ENCODE measurements around the gene STX18. TPM values are rescaled to one million over a fixed set of nuclear protein-coding genes. Genes with fewer than 3 reads are reported as not detected.
A peak's percentile ranks its signal among the peaks of the same experiment; 100 is the strongest.
"Not testable (repeated sequence)": the region's sequence is repeated elsewhere in the genome, so short reads cannot be mapped to it uniquely, and the experiment has no call there.

STX18 gene
- total RNA-seq, 2 donors from 2014 or later = 37.9 to 43.3 TPM

- intact Hi-C loops (cut with DNase I, micrococcal nuclease) = no loop called here
- no peak for ATAC-seq
Observed at GRCh38 chr4:4560136-4560535, 18.3 kb upstream of the STX18 start.

GRCh38 chr4:4559596-4559995 is 17.7 kb upstream of the STX18 start:
- no peak for ATAC-seq

More at GRCh38 chr4:4560136-4560535, 18.3 kb upstream of the STX18 start:
- no peak for DNase-seq

GRCh38 chr4:4558881-4559280 is 17.0 kb upstream of the STX18 start:
- no peak for DNase-seq
- intact Hi-C loops (cut with DNase I, micrococcal nuclease) = no loop called here
- ATAC-seq = no peak

More at GRCh38 chr4:4559596-4559995, 17.7 kb upstream of the STX18 start:
- intact Hi-C loops (cut with DNase I, micrococcal nuclease) = no loop called here
- no peak for DNase-seq

- ATAC-seq = no peak
- intact Hi-C loops (cut with DNase I, micrococcal nuclease) = no loop called here
Observed at GRCh38 chr4:4555916-4556315, 14.1 kb upstream of the STX18 start.

GRCh38 chr4:4554234-4554633 is 12.4 kb upstream of the STX18 start:
- intact Hi-C loops (cut with DNase I, micrococcal nuclease) = no loop called here
- DNase-seq (no peak), ATAC-seq (no peak)

More at GRCh38 chr4:4555916-4556315, 14.1 kb upstream of the STX18 start:
- no peak for DNase-seq

GRCh38 chr4:4552042-4552441 is 10.2 kb upstream of the STX18 start:
- ATAC-seq = peak; percentile 42
- intact Hi-C loops (cut with DNase I, micrococcal nuclease) = not testable (repeated sequence)

GRCh38 chr4:4550161-4550560 is 8.3 kb upstream of the STX18 start:
- DNase-seq; intact Hi-C loops (cut with DNase I, micrococcal nuclease); ATAC-seq: not testable (repeated sequence)

More at GRCh38 chr4:4552042-4552441, 10.2 kb upstream of the STX18 start:
- not testable (repeated sequence) for DNase-seq

- DNase-seq (no peak), ATAC-seq (no peak)
- intact Hi-C loops (cut with DNase I, micrococcal nuclease) = no loop called here
Observed at GRCh38 chr4:4549534-4549933, 7.7 kb upstream of the STX18 start.

- intact Hi-C loops (cut with DNase I, micrococcal nuclease) = no loop called here
- peak in 1 of 2 donors; percentile 19 for DNase-seq
Observed at GRCh38 chr4:4542774-4543485, 1.1 kb upstream of the STX18 start.

GRCh38 chr4:4541040-4541631 is 712 bp downstream of the STX18 start:
- intact Hi-C loops (cut with DNase I, micrococcal nuclease) = no loop called here
- DNase-seq = peak; percentile 27 to 38
- peak; percentile 67 for ATAC-seq

More at GRCh38 chr4:4542774-4543485, 1.1 kb upstream of the STX18 start:
- ATAC-seq = no peak

- DNase-seq = no peak
- intact Hi-C loops (cut with DNase I, micrococcal nuclease) = no loop called here
- ATAC-seq = no peak
Observed at GRCh38 chr4:4539481-4539880, 2.4 kb downstream of the STX18 start.

GRCh38 chr4:4535590-4535989 is 6.3 kb downstream of the STX18 start:
- DNase-seq (no peak), ATAC-seq (no peak)
- intact Hi-C loops (cut with DNase I, micrococcal nuclease) = no loop called here

GRCh38 chr4:4534515-4535145 is 7.2 kb downstream of the STX18 start:
- DNase-seq = no peak
- intact Hi-C loops (cut with DNase I, micrococcal nuclease) = no loop called here
- no peak for ATAC-seq

GRCh38 chr4:4533461-4534169 is 8.2 kb downstream of the STX18 start:
- ATAC-seq (no peak), DNase-seq (no peak)
- intact Hi-C loops (cut with DNase I, micrococcal nuclease) = no loop called here

- intact Hi-C loops (cut with DNase I, micrococcal nuclease) = no loop called here
- no peak for ATAC-seq
- no peak for DNase-seq
Observed at GRCh38 chr4:4532371-4533154, 9.3 kb downstream of the STX18 start.

GRCh38 chr4:4529392-4529791 is 12.5 kb downstream of the STX18 start:
- ATAC-seq (no peak), DNase-seq (no peak)
- intact Hi-C loops (cut with DNase I, micrococcal nuclease) = no loop called here

GRCh38 chr4:4526401-4526800 is 15.4 kb downstream of the STX18 start:
- no peak for DNase-seq
- no peak for ATAC-seq
- intact Hi-C loops (cut with DNase I, micrococcal nuclease) = no loop called here

- DNase-seq = no peak
Observed at GRCh38 chr4:4524364-4524763, 17.5 kb downstream of the STX18 start.

GRCh38 chr4:4521731-4522130 is 20.1 kb downstream of the STX18 start:
- intact Hi-C loops (cut with DNase I, micrococcal nuclease) = no loop called here
- no peak for DNase-seq
- no peak for ATAC-seq

More at GRCh38 chr4:4524364-4524763, 17.5 kb downstream of the STX18 start:
- intact Hi-C loops (cut with DNase I, micrococcal nuclease) = no loop called here
- ATAC-seq = peak; percentile 22

All from left colon (tissue), 2 donors.